ENCODE data around the gene NELL1.

Gene NELL1

GRCh38 chr11:20910733-20911132, 241.3 kb downstream of the NELL1 start:
- no peak for TF ChIP-seq CTCF (IDR thresholded peaks at IDR 0.05)

GRCh38 chr11:20912065-20912821, 242.9 kb downstream of the NELL1 start:
- TF ChIP-seq CTCF (IDR thresholded peaks at IDR 0.05), result no peak

- TF ChIP-seq CTCF (IDR thresholded peaks at IDR 0.05), result no peak
Measured at GRCh38 chr11:20912922-20913512, 243.6 kb downstream of the NELL1 start.

DNA sequence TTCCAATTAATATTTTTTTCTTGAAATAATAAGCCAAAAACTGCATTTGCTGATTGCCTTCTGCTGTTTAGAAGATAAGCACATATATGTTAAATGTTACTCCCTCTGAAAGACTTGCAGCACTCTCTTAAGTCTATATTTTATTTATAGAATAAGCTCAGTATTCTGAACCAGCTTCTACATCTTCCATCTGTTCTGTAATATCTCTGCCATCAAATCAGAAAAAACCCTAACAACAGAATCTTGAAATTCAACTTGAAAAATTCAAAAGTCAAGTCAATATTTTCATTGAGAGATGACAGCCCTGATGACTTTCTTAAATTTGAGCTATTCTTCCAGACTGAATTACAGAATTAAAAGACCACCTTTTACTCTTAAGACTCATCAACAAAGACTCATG, 247.9 kb downstream of the NELL1 start:
- TF ChIP-seq CTCF (IDR thresholded peaks at IDR 0.05), result no peak

DNA sequence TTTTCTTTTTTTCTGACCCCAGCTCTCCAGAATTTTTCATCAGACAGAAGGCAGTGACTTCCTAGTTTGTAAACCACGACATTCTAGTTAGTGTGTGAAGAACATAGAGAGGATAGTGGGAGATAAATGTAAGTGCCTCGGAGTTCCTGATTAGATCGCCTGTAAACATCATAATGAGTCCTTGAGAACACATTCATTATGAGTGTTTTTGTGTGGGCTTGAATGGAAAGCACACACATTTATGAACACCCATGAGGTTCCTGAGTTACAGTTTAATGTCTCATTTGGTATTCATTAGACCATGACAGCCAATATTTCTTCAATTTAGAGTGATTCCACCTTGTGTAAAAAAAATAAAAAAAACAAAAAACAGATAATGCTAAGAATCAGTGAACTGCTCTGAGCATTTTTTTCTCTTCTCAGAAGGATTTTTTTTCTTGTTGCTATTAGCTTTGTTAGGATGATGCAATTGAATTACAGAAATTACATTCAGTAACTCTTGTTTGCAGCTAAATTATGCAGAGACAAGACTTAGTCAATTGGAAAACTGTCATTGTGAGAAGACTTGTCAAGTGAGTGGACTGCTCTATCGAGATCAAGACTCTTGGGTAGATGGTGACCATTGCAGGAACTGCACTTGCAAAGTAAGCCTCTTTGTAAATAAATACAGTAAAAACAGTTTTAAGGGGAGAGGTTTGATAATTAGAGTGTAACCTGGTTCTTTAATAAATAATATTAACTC, 257.6 kb downstream of the NELL1 start:
- TF ChIP-seq CTCF (IDR thresholded peaks at IDR 0.05), result no peak

DNA sequence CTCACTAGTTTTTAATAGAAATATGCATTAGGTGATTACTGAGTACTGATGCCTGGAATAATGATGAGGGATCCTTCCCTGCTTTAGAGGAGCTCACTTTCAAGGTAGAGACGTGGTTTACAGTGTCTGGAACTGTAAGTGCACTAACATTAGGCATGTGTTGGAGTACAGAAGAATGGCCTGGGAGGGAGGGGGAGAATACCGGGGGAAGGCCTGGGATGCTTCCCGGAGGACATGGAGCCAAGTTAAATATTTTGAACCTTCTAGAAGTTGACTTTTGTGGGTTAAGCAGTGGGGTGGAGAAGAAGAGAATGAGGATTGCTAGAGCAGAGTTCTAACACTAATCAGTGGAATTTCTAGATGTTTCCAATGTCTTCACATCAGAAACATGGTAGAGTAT, 261.6 kb downstream of the NELL1 start:
- no peak for TF ChIP-seq CTCF (IDR thresholded peaks at IDR 0.05)

DNA sequence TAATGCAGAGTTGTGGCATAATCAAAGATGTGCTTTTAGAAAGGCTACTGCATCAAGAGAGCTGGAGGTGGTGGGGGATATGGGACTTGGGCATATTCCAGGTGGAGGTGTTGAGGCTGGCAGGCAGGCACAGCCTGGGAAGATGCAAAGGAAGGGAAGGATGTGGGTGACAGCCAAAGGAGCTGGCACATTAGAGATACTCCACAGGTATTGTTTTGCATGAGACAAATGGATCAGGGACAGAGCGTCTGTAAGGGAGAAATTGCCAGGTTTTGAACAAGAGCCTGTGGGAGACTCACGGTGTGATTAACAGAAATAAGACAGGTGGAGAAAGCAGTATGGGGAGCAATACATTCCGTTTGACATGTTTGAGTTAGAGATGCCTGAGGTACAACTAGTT, 263.7 kb downstream of the NELL1 start:
- TF ChIP-seq CTCF (IDR thresholded peaks at IDR 0.05), result no peak

Data from LNCAP (cell line).